CMK (cell line): ENCODE results near the gene SLC7A9.

ENCODE experiments used
- DNase-seq: peaks from one replicate; pipeline ENCODE4 v3.0.0-alpha.2; 2010; ENCODE audit warnings: low read depth

SLC7A9 gene

DNA sequence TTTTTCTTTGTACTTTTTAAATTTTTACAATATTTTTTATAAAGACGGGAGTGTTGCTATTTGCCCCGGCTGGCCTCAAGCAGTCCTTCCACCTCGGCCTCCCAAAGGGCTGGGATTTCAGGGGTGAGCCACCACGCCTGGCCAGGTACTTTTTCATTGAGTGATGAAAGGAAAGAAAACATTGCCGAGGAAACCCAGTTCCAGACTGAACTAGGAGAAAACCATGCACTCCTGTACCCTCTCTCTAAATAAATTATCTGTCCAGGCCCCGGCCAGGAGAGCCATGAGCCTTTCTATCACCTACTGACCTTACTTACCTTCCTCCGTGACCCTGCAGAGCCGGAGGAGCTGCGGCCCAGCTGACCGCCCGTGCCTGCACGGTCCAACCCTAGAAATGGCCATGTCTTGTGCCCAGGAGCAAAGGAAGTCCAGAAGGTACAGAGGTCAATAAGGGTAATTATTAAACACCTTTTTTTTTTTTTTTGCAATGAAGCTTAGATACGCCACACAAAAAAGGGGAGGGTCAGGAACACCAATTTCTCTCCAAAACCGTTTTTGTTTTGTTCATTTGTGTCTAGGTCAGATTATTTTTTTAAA is at the start of gene SLC7A9:
SLC7A9 (minus strand) TSS at position 399 of the 597 bp plus-strand sequence. CDS start 1,233 bp downstream, outside the sequence.
- no peak for DNase-seq

- no peak for DNase-seq
Observed at GRCh38 chr19:32919365-32919764, 49.8 kb upstream of the SLC7A9 start.

GRCh38 chr19:32917616-32917996 is 48.0 kb upstream of the SLC7A9 start:
- no peak for DNase-seq

GRCh38 chr19:32916969-32917615 is 47.5 kb upstream of the SLC7A9 start:
- no peak for DNase-seq

- no peak for DNase-seq
Observed at GRCh38 chr19:32914879-32915660, 45.5 kb upstream of the SLC7A9 start.

- no peak for DNase-seq
Observed at GRCh38 chr19:32911467-32911866, 41.9 kb upstream of the SLC7A9 start.

GRCh38 chr19:32910874-32911273 is 41.3 kb upstream of the SLC7A9 start:
- DNase-seq = no peak

GRCh38 chr19:32910094-32910493 is 40.5 kb upstream of the SLC7A9 start:
- no peak for DNase-seq

DNA sequence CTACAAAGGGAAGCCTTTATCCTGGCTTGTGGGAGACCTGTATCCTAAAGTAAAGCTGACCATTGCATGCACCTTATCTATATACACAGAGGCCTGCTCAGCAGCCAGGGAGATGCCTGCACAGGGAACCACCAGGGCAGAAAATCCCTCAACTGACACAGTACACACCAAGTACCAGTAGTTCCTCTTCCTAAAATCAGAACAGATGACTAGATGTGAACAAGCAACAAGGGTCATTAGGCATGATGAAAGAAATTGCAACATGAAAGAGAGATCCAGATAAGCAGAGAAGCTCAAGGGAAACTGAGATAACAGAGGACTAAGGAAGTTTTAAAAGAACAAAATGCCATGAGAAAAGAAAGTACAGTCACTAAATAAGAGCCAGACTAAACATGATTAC is 39.7 kb upstream of the SLC7A9 start:
- DNase-seq = no peak

GRCh38 chr19:32908641-32909190 is 39.1 kb upstream of the SLC7A9 start:
- DNase-seq = no peak

- no peak for DNase-seq
Observed at GRCh38 chr19:32902448-32902847, 32.9 kb upstream of the SLC7A9 start.

GRCh38 chr19:32901504-32902161 is 32.1 kb upstream of the SLC7A9 start:
- no peak for DNase-seq

DNA sequence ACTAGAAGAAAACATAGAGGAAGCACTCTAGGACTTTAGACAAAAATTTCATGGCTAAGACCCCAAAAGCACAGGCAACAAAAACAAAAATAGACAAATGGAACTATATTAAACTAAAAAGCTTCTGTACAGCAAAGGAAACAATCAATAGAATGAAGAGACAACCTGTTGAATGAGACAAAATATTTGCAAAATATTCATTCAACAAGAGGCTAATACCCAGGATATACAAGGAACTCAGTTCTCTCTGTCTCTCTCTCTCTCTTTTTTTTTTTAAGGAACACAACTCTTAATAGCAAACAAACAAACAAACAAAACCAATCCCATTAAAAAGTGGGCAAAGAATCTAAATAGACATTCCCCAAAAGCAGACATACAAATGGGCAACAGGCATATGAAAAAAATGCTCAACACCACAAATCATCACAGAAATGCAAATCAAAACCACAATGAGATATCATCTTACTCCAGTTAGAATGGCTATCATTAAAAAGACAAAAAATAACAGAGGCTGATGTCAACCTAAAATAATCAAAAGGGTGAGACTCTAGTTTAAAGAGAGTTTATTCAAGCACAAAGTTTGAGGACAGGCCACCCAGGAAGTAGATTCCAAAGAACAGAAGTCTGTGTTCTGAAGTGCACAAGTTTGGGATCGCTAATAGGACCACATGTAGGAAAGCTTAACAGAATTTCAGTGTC is 27.1 kb upstream of the SLC7A9 start:
- DNase-seq = no peak

- no peak for DNase-seq
Observed at GRCh38 chr19:32895384-32895783, 25.8 kb upstream of the SLC7A9 start.

- DNase-seq = no peak
Observed at GRCh38 chr19:32891609-32892008, 22.0 kb upstream of the SLC7A9 start.

DNA sequence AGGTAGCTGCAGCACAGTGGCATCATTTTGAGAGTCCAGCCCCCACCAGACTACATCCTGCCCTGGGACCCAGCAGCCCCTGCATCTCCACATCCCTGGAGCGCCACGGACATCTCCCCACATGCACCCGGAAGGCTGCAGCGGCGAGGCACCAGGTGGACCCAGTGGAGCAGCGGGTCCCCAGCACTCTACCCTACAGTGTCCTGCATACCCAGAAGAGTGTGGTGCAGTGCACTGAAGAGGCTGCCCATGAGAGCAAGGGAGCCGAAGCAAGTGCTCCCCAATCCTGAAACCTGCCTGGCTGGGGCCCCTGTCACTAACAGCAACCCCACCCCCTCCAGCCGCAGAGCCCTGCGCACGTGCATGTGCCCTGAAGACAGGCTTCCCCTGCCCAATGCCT is 21.3 kb upstream of the SLC7A9 start:
- DNase-seq = no peak

DNA sequence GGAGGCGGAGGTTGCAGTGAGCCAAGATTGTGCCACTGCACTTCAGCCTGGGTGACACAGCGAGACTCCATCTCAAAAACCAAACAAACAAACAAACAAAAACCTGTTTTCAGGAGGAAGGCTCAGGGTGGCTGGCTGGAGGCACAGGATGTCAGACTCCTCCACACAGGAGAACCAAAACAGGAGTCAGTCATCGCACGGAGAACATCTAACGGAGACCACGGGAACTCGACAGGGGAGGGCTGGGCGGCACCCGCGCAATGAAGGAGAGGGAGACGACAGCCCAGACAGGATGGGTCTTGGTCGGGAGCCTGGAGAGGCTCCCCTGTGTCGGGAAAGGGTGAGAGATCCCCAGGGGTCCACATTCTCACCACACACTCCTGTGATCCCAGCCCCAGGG is 20.8 kb upstream of the SLC7A9 start:
- DNase-seq = no peak

GRCh38 chr19:32889137-32889934 is 19.8 kb upstream of the SLC7A9 start:
- no peak for DNase-seq

- no peak for DNase-seq
Observed at GRCh38 chr19:32887572-32888215, 18.1 kb upstream of the SLC7A9 start.

DNA sequence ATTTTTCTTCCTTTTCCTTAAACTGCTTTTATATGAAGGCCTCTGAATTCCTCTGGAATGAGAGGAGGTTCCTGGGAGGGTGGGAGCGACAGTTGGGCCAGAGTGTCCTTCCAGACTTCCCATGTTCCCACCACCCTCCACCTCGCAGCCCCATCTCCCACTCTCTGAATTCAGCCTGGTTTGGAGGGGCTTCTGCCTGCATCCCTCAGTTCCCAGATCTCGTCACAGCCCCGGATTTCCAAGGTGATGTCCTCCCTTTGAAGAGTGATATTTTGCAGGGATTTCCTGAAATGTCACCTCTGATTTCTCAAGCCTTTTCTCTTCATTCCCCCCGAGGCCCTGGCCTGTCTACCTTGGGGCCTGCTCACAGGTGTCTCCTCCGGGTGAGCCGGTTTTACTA is 16.7 kb upstream of the SLC7A9 start:
- DNase-seq = no peak
